ENCODE results near the gene SLC44A3.

The SLC44A3 gene

DNA sequence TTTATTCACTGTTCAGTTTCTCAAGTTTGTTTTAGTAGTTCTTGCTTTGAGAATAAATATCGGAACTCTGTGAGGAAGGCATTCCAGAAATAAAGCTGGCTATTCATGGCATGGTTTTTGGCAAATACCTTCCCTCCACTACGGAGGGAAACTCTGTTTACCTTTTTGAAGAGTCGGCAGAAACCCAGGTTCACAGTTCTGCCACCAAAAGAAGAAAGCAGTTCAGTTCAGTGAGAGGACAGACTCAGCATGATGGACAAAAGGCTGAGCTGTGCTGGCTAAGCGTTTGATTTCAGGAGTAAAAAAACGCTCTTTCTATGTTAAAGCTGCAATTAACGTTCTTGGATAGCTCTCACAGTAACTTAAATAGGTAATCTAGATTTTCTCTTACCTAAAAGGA lies 64.3 kb downstream of the SLC44A3 start:
- no peaks in the 10 kb centered on the region for H3K27me3 ChIP-seq (ENCODE audit: insufficient read depth, low read length, poor library complexity, severe bottlenecking)
- no peaks in the 10 kb centered on the region for H3F3A ChIP-seq (ENCODE audit: low read depth)
- H3K4me1 ChIP-seq (ENCODE audit: insufficient read depth, low read length, poor library complexity, severe bottlenecking), result peaks cover 5% of the 10 kb centered on the region
- H3K36me3 ChIP-seq (ENCODE audit: insufficient read depth, low read length), result no peaks in the 10 kb centered on the region
- H3K79me2 ChIP-seq (ENCODE audit: insufficient read depth, low read length), result no peaks in the 10 kb centered on the region
- TF ChIP-seq EZH2phosphoT487 (IDR thresholded peaks at IDR 0.05; ENCODE audit: borderline replicate concordance) (no peak), CTCF (conservative IDR thresholded peaks at IDR 0.05; ENCODE audit: low read length) (no peak)
- H2AFZ ChIP-seq (ENCODE audit: low read length), result no peak overlapping the region
- no peak overlapping the region for H3K4me2 ChIP-seq (ENCODE audit: low read depth, low read length, poor library complexity, severe bottlenecking)
- no peaks in the 10 kb centered on the region for H3K9me3 ChIP-seq (ENCODE audit: insufficient read depth, low read depth, low read length)
- no peaks in the 10 kb centered on the region for H4K20me1 ChIP-seq (ENCODE audit: insufficient read depth, low read length, poor library complexity, severe bottlenecking)
- no peak overlapping the region for H3K9ac ChIP-seq (ENCODE audit: low read depth, low read length, poor library complexity, severe bottlenecking)
- no peak overlapping the region for H3K4me3 ChIP-seq (ENCODE audit: low read length, poor library complexity, severe bottlenecking)
- H3K9me2 ChIP-seq (replicated peaks; ENCODE audit: low read depth, low read length), result no peaks in the 10 kb centered on the region

- Histone ChIP-seq H3K79me2 (ENCODE audit: insufficient read depth, low read length) (no peaks in the 10 kb centered on the region), H4K20me1 (ENCODE audit: insufficient read depth, low read length, poor library complexity, severe bottlenecking) (no peaks in the 10 kb centered on the region), H3K9ac (ENCODE audit: low read depth, low read length, poor library complexity, severe bottlenecking) (no peak overlapping the region), H3F3A (ENCODE audit: low read depth) (no peaks in the 10 kb centered on the region), H3K36me3 (ENCODE audit: insufficient read depth, low read length) (no peaks in the 10 kb centered on the region), H3K9me3 (ENCODE audit: insufficient read depth, low read depth, low read length) (no peaks in the 10 kb centered on the region), H3K4me3 (ENCODE audit: low read length, poor library complexity, severe bottlenecking) (no peak overlapping the region), H2AFZ (ENCODE audit: low read length) (no peak overlapping the region), H3K4me2 (ENCODE audit: low read depth, low read length, poor library complexity, severe bottlenecking) (no peak overlapping the region), H3K4me1 (ENCODE audit: insufficient read depth, low read length, poor library complexity, severe bottlenecking) (peaks cover 5% of the 10 kb centered on the region), H3K27me3 (ENCODE audit: insufficient read depth, low read length, poor library complexity, severe bottlenecking) (no peaks in the 10 kb centered on the region), H3K9me2 (replicated peaks; ENCODE audit: low read depth, low read length) (no peaks in the 10 kb centered on the region)
- TF ChIP-seq EZH2phosphoT487 (IDR thresholded peaks at IDR 0.05; ENCODE audit: borderline replicate concordance), result no peak
- TF ChIP-seq CTCF (conservative IDR thresholded peaks at IDR 0.05; ENCODE audit: low read length), result no peak
Measured at GRCh38 chr1:94886361-94886760, 66.2 kb downstream of the SLC44A3 start.

DNA sequence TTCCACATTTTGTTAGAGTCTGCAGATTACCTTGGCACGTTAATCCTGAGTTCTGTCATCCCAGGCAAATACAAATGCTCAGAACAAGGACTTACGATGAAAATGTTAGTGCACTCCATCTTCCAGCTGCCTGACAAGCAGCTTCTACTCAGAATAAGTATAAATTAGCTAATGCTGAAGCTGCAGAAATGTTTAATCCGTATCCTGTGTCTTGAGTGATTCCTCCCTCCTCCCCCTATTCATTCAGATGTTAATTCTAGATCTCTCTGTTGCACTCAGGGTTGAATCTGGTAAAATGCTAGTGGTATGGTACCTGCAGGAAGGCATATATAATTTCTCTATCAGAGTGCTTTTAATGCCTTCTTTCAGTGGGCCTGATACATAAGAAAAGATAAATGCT lies 66.9 kb downstream of the SLC44A3 start:
- Histone ChIP-seq H3K4me3 (ENCODE audit: low read length, poor library complexity, severe bottlenecking) (no peak overlapping the region), H3K27me3 (ENCODE audit: insufficient read depth, low read length, poor library complexity, severe bottlenecking) (no peaks in the 10 kb centered on the region), H3K9ac (ENCODE audit: low read depth, low read length, poor library complexity, severe bottlenecking) (no peak overlapping the region), H3K9me3 (ENCODE audit: insufficient read depth, low read depth, low read length) (no peaks in the 10 kb centered on the region), H3K9me2 (replicated peaks; ENCODE audit: low read depth, low read length) (no peaks in the 10 kb centered on the region), H3K79me2 (ENCODE audit: insufficient read depth, low read length) (no peaks in the 10 kb centered on the region), H3F3A (ENCODE audit: low read depth) (no peaks in the 10 kb centered on the region), H4K20me1 (ENCODE audit: insufficient read depth, low read length, poor library complexity, severe bottlenecking) (no peaks in the 10 kb centered on the region), H3K4me1 (ENCODE audit: insufficient read depth, low read length, poor library complexity, severe bottlenecking) (peaks cover 5% of the 10 kb centered on the region), H2AFZ (ENCODE audit: low read length) (no peak overlapping the region), H3K4me2 (ENCODE audit: low read depth, low read length, poor library complexity, severe bottlenecking) (no peak overlapping the region), H3K36me3 (ENCODE audit: insufficient read depth, low read length) (no peaks in the 10 kb centered on the region)
- no peak for TF ChIP-seq EZH2phosphoT487 (IDR thresholded peaks at IDR 0.05; ENCODE audit: borderline replicate concordance)
- TF ChIP-seq CTCF (conservative IDR thresholded peaks at IDR 0.05; ENCODE audit: low read length), result no peak

Data from Loucy (cell line).